Epithelial cell of prostate (primary cell): Measurements from ENCODE around the gene FEV.
A peak's percentile ranks its signal among the peaks of the same experiment; 100 is the strongest.

Experiments used
- DNase-seq: peaks from one replicate; pipeline ENCODE4 v3.0.0-alpha.2; 2011; ENCODE audit warnings: low read depth, low spot score
- H3K27ac ChIP-seq: fragments of 450-650 bp; 2 replicates; pipeline ENCODE4 v1.5.1; 2017; ENCODE audit warnings: mild to moderate bottlenecking

The FEV gene

DNA sequence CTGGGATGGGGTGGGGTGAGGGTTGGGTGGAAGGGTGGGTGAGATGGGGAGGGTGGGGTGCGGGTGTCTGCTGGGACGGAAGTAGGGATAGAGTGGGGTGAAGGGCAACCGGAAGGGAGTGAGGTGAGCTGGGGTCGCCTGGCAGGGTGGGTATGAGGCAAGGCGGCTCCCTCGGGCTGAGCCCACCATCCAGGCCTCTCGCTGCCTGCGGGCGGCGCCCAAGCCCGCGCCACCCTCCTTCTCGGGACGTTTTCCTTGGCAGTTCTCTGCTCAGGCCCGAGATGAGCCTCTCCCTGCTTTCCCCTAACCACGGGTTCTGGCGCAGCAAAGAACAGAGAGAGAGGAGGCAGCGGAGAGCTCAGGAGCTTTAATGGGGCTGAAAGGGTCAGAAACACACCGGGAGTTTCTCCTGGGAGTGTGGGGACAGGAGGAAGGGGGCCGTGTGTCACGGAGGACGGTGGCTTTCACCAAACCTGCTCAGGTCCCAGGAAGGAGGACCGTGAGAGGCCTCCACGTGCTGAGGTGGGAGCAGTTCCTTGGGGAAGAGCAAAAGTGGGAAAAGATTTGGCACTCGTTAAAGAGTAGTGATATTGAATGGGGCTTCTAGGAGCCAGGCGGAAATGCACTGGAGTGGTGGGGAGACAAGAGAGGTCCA, 4.1 kb downstream of the FEV start:
- H3K27ac ChIP-seq = no peak overlapping the region
- DNase-seq = no peak

DNA sequence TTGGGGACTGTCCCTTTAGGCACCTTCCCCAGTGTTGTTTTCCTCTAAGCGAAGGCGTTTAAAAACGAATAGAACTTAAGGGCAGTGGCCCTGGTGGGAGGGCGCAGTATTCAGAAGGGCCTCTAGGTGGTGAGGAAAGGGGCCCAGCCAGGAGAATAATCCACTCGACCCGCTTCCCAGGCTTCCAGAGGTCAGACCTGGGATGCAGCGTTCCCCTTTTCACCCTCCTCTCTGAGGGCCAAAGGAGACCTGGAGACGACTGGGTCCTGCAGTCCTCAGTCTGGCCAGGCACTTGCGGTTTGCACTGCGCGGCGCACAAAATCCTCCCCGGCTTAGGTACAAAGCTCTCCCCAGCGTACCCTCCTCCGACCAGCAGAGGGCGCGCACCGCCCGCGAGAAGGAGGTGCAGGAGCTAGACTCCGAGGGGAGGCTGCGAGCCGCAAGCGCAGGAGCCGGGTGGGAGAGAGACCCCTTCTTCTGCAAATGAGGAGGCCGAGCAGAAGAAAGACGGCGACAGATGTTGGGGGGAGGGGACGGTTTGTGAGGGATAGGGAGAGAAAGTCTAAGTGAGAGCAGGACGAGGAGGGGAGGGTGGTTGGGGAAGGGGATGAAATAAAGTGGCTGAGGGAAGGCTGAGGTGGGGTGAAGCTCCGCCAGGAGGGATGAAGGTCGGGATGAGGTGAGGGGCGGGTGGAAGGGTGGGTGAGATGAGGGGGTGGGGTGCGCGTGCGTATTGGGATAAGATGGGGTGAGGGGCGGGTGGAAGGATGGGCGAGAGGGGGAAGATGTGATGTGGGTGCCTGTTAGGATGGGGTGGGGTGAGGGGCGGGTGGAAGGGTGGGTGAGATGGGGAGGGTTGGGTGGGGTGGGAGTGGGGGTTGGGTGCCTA, 4.9 kb downstream of the FEV start:
- DNase-seq = no peak

DNA sequence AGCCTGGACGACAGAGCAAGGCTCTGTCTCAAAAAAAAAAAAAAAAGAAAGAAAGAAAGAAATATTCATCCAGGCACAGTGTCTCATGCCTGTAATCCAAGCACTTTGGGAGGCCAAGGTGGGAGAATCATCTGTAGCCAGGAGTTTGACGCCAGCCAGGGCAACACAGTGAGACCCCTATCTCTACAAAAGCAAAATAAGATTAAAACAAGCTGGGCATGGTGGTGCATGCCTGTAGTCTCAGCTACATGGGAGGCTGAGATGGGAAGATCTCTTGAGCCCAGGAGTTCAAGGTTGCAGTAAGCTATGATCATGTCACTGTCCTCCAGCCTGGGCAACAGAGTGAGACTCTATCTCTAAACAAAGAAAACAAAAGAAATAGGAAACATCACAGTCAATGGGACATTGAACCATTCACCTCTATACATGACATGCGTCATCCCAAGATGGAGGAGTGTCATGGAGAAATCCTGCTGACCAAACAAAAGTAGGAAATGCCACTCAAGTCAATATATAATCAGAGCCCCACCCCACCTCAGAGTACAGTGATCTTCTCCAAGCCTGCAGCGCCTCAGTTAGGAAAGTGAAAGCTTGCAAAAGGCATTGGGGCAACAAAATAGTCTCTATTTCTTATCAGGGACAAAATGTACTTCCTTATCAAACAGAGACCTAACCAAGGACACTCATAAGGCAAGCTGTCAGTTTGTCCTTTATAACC, 9.8 kb downstream of the FEV start:
- H3K27ac ChIP-seq = no peak overlapping the region
- DNase-seq = no peak

More for the DNA sequence above, 4.9 kb downstream of the FEV start:
- no peak overlapping the region for H3K27ac ChIP-seq

DNA sequence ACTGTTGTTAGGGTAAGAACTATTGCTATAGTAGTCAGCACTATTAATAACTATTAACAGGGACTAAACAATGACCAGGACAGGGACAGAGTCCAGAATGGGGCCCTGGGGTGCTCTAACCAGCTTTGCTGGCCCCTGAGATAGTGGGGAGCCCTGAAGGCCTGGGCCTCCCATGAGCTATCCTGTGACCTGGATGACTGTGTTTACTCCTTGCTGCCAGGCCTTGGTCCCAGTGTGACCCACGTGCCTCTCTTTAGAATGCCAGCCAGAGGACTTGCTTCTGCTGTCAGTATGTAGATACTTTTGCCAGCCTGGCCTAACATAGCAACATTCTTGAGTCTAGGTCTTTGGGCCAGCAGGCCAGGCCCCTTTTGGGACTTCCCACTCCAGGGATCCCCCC, 14.1 kb downstream of the FEV start:
- no peak for DNase-seq
- no peak overlapping the region for H3K27ac ChIP-seq

DNA sequence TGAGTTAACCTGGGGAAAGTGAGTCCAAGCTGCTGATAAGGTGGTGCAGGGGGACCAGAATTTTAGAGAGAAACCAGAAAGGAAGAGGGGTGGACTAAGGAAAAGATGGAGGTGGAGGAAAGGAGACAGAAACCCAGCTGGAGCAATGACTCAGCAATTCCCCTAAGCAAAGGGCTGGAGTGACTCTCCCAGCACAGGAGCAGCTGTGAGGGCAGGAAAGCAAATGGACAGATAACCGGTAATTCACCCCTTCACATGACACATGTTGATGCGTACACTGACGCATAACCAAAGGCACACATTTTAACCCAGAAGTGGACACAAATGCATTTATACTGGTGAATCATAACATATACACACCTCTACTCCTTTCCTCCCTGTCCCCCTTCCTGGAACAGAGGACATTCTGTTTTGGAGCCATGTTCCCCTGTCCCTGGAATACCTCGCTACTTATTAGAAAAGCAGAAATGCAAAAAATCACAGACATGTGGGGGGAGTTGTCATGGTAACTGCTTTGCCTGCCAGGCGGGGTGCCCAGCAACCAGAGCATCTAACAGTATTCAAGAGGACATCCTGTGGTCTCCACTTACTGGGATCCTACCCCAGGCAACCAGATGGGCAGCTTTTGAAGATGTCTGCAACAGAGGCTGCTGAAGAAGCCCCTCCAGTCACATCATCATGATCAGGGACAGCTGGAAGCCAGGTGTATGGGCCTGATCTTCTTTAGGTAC, 20.8 kb downstream of the FEV start:
- peak; percentile 79 for DNase-seq
- peak overlapping the region; percentile 67 for H3K27ac ChIP-seq

DNA sequence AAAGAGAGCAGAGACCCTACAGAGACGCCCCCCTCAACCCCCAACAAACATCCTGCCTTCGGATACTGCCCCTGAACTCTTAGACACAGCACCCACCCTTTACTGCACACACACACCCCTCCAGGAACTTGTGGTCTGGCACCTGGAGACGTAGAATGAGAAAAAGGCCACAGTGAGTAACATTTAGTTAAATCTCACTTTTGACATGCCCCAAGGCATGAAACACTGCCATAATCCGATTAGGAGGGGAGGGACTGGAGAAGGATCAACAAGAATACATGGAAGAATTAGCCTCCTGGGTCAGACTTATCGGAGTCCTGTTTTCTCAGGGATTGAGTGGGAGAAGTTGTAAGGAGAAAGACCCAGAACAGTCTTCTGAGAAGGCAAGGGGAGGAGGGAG, 21.4 kb downstream of the FEV start:
- H3K27ac ChIP-seq = peak overlapping the region; percentile 67
- peak; percentile 22 for DNase-seq

DNA sequence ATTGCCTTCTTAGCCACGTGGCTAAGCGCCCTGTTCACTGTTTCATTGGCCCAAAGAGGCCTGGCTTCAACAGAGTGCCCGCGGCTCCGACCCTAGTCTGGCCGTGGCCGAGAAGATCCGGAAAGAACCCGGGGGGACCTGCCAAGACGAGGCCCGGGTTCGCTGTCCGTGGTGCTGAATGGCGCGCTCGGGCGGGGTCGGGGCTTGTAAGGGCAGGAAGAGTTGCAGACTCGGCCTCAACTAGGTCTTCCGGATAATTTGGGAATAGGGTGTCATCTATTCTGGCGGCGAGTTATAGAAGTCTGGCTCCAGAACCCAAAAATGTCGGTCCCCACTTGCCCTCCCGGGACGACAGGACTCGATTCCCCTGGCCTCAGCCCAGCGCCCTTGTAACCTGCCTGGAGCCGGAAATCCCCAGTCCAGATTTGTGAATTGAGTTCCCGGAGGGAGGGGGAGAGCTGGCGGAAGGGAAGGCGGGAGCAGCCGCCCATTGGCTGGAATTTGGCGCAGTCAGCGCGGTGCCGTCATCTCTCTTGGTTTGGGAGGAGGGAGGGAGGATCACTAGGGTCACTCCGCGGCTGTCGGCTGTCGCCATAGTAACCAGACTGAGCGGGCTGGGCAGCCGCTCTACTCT, 22.0 kb downstream of the FEV start:
- peak; percentile 53 for DNase-seq
- H3K27ac ChIP-seq = peak overlapping the region; percentile 67

DNA sequence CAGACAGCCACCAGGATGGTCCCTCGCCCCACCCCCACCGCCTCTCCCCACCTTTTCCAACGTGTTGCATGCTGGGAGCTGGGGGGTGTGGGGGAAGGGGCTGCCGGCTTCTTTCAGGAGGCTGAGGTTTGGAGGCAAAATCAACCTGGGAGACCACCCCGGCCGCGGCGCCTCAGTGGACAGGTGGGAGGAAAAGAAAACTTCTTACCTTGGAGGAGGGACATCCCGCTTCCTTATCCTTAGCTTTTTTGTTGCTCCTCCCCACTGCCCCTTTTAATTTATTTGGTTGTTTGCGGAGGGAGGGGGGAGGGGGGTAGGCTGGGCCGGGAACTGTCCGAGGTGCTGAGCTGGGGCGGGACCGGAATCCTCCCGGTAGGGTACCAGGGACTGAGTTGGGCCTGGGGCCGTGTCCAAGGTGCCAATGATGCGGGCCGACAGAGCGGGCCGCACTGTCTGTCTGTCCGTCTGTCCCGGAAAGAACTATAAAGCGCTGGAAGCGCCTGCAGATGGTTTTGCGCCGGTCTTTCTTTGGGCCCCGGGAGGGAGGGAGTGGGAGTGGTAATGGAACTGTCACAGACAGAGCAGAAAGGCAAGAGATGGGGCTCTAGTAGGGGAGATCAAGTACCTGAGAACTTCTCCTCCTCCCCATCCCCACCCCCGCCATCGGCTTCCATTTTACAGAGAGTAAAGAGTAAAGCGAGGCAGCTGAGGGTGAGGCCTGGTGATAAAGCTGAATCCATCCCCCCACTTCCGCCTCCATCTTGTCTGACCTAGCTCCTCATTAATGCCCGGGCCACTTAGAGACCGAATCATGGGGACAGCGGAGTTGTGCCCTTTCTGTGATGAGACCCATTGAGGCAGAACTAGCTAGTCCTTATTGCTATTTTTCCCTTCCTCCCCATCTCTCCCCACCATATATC, 23.1 kb downstream of the FEV start:
- no peak for DNase-seq
- H3K27ac ChIP-seq = no peak overlapping the region

DNA sequence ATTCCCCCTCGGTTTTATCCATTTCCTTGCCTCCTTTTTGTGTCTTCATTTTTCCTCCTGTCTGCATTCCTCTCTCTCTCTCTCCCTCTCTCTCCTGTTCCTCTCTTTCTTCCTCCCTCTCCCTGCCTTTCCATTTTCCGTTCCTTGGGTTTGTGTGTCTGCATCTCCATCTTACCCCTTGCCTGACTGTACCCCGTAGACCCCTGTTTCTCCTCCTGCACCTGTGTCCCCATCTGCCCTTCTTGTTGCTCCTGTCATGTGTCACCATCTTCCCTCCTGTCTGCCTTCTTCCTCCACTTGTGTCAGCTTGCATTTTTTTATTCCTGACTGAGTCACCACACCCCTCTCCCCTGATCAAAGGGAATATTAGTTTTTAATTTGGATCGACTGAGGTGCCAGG, 23.8 kb downstream of the FEV start:
- DNase-seq = no peak
- H3K27ac ChIP-seq = no peak overlapping the region

DNA sequence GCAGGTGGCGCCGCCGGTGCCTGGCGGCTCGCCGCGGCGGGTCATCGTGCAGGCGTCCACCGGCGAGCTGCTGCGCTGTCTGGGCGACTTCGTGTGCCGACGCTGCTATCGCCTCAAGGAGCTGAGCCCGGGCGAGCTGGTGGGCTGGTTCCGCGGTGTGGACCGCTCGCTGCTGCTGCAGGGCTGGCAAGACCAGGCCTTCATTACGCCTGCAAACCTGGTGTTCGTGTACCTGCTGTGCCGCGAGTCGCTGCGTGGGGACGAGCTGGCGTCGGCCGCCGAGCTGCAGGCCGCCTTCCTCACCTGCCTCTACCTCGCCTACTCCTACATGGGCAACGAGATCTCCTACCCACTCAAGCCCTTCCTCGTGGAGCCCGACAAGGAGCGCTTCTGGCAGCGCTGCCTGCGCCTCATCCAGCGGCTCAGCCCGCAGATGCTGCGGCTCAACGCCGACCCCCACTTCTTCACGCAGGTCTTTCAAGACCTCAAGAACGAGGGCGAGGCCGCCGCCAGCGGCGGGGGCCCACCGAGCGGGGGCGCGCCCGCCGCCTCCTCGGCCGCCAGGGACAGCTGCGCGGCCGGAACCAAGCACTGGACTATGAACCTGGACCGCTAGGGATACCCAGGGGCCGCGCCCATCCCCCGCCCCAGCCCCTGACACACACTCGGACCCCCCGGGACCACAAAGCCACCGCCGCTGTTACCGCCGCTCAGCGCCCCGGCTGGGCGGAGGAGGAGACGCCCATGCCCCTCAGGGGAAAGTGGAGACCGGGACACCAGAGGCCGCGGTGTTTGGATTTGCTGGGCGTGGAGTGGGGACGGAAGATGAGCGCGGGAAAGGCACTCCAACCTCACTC, 24.4 kb downstream of the FEV start:
- no peak for DNase-seq
- H3K27ac ChIP-seq = no peak overlapping the region

DNA sequence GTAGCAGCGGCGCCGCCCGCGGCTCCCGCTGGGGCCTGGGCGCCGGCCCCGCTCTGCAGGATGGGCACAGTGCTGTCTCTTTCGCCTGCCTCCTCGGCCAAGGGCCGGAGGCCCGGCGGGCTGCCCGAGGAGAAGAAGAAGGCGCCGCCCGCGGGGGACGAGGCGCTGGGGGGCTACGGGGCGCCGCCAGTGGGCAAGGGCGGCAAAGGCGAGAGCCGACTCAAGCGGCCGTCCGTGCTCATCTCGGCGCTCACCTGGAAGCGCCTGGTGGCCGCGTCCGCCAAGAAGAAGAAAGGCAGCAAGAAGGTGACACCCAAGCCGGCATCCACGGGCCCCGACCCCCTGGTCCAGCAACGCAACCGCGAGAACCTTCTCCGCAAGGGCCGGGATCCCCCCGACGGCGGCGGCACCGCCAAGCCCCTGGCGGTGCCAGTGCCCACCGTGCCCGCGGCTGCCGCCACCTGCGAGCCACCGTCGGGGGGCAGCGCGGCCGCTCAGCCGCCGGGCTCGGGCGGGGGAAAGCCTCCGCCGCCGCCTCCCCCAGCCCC, 25.1 kb downstream of the FEV start:
- no peak overlapping the region for H3K27ac ChIP-seq
- no peak for DNase-seq

DNA sequence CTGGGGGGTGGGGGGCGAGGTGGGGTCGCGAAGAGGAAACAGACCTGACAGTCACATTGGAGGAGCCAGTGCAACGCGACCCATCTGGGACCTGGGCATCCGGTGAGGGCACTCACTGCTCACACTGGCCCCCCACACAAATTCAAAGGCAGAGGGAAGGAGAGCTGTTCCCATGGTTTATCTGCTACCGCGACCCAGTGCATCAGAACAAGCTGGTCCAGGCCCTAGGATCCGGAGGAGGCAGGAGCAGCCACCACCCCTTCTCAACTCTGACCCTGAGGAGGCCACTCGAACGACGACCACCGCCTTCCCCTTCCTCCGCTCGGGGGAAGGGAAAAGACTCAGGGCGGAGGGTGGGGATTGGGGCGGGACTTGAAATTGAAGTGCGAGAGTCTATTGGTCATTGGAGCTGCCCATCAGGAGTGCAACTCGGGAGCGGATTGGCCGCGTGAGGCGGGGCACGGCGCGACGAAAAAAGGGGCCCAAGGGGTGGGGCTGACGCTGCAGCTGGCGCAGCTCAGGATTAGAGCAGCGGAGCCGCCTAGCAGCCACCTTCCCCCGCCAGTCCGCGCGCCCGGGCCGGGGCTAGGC, 25.7 kb downstream of the FEV start, which contains the start of gene CDK5R2:
TSS of gene CDK5R2 (plus strand) at position 526 of the 591 bp plus-strand sequence. CDS start 155 bp downstream, outside the sequence.
- H3K27ac ChIP-seq = no peak within 1 kb of the TSS
- DNase-seq = peak; percentile 36

DNA sequence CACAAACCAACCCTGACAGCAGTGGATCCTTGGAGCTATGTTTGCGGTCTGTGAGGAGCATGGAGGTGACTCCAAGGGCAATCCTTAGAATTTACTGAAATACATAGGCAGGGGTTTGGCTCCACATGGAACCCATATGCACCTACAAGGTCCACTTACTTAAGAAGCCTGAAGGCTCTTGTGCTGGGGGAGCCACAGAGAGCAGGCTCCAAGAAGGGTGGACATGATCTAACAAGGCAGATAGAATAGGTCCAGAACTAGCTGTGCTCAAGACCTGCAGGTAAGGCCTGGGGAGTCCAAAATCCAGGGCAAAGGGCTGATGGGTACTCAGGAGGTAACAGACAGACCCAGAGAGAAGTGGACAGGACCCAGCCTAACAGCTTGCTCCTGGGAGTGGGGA, 26.7 kb downstream of the FEV start:
- DNase-seq = no peak
- no peak overlapping the region for H3K27ac ChIP-seq

DNA sequence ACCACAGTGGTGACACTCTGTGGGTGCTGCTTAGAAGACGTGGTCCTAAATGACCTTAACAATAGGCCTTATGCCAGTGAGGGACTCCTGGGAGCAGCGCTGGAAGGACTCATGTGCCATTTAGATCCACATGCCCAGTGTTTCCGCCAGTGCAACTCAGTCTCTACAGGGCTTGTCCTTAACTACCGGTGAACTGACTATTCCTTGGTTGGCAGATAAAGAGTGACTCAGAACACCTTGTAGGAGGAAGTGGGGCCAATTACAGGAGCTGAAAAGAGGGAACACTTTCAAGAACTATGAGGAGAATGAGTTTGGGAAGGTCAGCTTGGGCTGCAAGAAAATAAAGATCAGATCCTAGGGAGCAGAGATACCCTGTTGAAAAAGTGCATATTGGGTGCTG, 27.3 kb downstream of the FEV start:
- no peak for DNase-seq
- H3K27ac ChIP-seq = no peak overlapping the region

DNA sequence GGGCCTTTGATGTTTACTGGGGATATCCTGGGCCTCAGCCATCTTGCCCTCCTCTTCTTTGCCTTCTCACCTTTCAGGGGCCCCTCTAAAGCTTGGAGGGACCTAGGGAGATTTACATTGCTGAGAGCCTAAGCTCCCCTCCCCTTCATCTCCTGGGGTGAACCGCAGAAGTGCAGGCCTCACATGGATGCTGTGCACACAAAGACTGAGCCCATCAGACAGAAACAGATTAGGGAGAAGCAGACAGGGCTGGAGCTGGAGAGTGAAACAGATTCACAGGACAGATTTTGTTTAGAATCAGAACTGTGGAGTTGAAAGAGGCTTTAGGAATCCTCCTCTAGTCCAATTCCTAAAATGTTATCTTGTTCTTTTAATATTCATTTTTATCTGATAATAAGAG, 28.9 kb downstream of the FEV start:
- no peak overlapping the region for H3K27ac ChIP-seq
- no peak for DNase-seq

DNA sequence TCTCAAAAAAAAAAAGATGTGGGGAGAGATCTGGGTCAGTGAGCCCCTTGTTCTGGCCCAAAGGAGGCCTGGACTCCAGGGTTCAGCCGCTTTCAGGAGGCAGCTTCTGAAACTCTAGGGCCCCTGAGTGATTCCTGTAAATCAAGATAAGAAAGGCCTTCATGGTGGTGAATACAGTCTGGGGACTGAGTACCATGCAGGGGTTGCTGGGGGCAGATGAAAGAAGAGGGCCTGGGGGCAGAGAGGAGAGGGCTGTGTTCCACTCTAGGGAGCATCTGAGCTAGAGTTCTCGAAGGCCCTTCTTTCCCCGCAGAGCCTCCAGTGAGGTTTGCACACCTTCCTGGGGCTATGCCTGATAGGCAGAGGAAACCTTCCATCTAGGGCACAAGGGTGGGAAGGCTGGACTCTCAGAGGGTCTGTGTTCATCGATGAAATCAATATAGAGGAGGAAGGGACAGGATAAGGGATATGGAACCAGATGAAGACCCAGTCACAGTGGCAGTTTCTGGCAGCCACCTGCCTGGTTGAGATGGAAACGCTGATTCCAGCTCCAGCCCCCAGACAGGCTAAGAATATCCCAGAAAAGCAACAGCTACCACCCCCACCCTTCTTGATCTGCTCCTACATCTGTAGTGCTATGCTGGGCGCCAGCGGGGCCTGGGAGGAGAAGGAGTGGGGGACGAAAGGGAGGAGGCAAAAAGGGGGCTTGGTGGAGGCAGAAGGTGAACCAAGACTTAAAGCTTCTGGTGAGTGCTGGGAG, 30.3 kb downstream of the FEV start:
- no peak for DNase-seq
- no peak overlapping the region for H3K27ac ChIP-seq
